Fibroblast of skin of abdomen (primary cell): ENCODE measurements around the gene CCDC175. TPM values are rescaled to one million over a fixed set of nuclear protein-coding genes. Genes with fewer than 3 reads are reported as not detected.

ENCODE experiments used
- DNase-seq: peaks from one replicate; pipeline ENCODE4 v3.0.0-alpha.2; 2013
- polyA plus RNA-seq, 2 experiments: library from polyadenylated mRNA; unstranded; fragments of 120-200 nt; gene quantifications; one replicate each; pipeline ENCODE4 v1.2.1, GENCODE V29; 2013; ENCODE audit not compliant: insufficient read length in 2 of 2

Gene CCDC175
- polyA plus RNA-seq (2013, experiment 1 of 2; ENCODE audit: insufficient read length) = not detected
- not detected for polyA plus RNA-seq (2013, experiment 2 of 2; ENCODE audit: insufficient read length)

DNA sequence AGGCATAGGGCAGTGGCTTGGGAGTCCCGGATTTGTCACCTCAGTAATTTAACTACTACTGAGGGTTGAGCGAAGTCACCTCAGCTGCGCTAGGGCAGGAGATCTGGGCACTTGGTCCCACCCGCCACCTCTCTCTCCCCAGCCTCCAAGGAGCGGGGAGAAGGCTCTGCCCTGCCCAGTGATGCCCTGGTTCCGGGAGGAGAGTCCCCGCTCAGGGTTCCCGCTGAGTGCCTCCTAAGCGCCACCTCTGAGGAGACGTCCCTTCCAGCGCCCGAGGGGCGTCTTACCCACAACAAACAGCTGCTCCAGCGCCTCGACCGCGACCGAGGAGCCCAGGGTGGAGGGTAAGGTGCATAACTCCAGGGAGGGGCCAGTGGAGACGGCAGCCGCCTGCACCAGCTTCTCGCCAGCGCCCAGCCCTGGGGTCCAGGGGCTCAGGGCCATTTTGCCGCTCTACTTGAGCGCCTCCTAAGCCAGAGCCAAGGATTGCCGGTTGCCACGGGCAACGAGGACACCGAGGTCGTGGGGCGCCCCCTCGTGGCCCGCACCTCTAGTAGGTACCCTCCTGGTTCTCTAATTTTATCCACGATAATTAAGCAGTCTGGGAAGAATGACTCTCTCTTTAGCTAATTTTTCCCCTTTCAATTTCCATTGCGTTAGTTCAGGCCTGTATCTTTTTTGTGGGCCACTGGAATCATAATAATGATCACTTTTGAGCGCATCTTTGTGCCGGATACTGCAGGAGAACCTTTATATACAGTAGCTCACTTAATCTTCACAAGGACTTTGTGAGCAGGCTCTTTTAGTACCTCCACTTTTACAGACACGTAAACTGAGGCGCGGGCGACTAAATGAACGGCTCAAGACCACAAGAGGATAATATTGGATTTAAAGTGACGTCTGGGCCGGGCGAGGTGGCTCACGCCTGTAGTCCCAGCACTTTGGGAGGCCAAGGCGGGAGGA lies at the start of gene CCDC175:
Gene CCDC175 (minus strand): TSS at position 481 of the 963 bp plus-strand sequence. CDS start 37 bp downstream, at position 444.
- DNase-seq = peak; percentile 73

GRCh38 chr14:59622631-59623030 lies 46.0 kb upstream of the CCDC175 start:
- DNase-seq = no peak

DNA sequence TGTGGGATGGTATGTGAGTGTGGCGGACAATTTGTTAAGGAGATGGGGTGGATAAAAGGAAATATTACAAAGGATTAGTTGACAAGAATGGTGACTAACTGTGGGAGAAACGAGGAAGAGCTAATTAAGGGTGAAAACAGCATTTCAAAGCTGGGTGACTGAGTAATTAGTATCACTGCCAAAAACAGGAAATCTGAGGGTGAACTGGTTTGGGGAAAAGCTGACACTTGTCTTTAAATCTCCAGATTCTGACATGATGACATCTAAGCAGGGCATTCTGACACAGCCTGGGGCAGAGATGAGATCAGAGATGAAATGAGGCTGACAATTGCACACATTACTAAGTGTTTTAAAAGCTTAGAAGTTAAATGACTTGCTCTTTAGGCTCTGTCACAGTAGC lies 42.4 kb upstream of the CCDC175 start:
- DNase-seq = no peak

DNA sequence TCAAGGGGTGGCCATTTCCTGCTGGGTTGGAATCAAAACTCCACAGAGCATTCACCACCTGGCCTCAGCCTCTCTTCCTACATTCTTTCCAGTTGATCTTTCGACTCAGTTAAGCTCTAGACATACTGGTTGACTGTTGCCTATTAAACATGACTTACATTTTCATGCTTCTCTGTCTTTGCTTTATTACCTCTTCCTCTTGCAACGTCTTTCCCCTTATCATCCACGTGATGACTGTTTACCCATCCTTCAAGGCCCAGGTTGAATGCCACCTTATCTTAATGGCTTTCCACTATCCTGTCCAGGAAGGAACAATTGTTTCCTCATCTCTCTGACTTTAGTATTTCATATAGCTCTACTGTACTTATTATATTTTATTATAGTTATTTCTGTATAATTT lies 24.4 kb upstream of the CCDC175 start:
- DNase-seq = no peak

DNA sequence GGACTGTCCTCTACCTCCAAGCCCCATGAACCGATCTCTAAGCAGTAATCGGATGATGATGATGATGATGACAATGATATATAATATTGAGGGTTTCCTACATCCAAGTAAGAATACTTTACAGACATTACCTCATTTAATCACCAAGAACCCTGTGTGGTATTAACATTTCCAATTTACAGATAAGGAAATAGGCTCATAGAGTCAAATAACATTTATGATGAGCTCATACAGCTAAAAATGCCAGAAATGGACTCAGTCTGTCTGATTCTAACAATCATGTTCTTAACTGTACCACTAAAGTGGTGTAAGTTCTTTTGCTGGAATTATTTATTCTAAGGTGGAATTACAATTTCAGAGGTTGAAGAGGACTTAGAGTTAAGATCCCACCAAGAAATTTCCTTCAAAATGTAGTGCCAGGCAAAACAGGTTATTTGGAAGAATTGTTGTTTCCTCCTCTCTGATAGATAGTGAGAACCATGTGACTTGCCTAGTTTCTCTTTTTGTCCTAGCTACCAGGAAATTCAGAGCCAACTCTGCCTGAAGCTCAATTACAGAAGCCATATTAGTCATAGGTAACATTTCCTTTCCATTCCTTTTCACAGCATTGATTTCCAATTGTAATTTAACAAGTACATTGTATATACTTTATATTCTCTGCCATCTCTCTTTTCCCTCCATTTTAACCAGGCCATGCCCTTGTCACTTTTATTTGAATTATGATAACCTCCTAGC lies 23.8 kb upstream of the CCDC175 start:
- DNase-seq = no peak

DNA sequence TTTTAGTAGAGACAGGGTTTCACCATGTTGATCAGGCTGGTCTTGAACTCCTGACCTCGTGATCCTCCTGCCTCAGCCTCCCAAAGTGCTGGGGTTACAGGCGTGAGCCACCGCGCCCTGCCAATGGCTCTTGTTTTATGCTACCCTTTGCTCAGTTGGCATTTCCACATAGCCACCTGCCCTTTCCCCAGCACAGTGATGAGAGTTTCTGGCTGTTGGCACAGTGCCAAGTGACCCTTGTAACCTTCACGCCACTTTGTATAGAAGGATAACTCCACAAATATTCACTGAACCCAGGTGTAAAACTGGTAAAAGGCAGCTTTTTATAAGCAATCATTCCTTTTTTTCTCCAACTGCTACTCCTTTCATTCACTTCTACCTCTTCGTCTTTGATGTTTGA lies 18.5 kb upstream of the CCDC175 start:
- no peak for DNase-seq

- no peak for DNase-seq
Measured at GRCh38 chr14:59591641-59592370, 15.2 kb upstream of the CCDC175 start.

DNA sequence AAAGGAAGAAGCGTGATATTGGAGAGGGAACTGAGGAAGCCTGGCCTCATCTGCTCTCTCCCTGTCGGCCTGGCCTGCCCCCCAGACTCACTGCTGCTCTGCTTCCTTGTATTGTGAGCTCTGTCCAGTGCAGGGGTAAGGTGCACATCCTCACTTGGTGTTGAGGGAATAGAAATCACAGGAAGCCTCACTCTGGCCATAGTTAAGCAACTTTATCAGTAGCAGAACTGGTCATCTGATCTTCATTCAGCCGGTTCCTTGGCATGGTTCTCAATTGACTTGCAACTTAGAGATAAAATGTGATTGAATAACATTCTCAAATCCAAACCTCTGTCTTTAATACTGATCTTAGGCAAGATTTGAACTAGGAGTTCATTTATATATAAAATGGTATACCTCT lies 11.5 kb upstream of the CCDC175 start:
- DNase-seq = no peak

GRCh38 chr14:59585891-59586554 lies 9.4 kb upstream of the CCDC175 start:
- DNase-seq = no peak

- peak; percentile 16 for DNase-seq
Measured at GRCh38 chr14:59583755-59584154, 7.1 kb upstream of the CCDC175 start.

DNA sequence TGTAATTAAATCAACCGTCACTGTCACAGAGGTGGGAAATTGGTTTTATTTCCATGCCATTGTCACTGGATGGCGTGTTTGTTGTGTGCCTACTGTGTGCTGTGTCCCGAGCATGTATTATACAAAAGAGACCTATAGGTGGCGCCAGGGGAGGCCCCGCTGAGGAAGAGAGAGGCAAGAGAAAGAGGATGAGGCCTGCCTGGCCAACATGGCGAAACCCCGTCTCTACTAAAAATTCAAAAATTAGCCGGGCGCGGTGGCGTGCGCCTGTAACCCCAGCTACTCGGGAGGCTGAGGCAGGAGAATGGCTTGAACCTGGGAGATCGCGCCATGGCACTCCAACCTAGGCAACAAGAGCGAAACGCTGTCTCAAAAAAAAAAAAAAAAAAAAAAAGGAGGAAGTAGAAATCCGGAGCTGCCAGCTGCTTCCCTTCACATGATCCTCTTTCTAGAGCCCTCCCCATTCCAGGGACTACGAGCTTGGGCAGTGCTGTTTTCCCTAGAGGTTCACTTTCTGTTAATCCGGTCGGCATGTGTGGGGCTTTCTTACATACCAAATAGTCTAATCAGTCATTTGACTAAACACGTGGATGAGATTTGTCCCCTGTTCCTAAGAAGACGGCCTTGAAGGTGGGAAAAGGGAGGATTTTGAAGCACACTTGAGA lies 6.4 kb upstream of the CCDC175 start:
- no peak for DNase-seq

DNA sequence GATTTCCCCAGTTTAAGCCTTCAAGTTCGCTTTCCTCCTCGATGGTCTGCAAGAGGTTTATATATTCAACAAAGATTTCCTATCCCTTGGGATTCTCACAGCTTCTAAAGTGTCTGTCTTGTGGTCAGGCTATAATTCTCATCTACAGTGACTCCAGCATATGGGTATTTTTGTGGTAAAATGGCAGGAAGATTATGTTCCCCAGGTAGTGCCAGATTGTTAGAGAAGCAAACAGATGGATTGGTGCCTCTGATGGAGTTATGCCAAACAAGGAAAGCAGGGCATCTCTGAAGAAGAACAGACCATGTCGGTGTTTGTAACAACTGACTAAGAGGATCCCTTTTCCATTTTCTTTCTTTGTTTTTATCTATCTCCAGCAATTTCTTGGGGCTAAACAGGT lies 5.5 kb upstream of the CCDC175 start:
- no peak for DNase-seq

- no peak for DNase-seq
Measured at GRCh38 chr14:59580911-59581310, 4.3 kb upstream of the CCDC175 start.

DNA sequence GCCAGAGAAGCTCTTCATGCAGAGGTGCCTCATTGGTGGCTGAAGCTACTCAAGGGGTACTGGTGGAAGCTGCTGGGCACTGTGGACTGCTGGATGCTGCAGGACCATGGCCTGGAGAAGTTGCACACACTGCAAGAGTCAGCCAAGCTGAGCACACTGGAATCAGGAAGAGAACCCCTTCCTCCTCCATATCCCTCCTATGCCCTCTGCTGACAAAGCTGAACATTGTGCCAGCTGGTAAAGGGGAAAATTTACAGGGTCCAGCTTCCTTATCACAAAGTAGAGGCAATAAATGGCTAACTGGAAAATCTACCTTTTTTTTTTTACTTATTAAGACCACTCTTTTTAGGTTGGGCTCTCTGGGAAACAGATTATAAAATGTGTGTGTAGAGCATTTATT lies 6.5 kb downstream of the CCDC175 start:
- no peak for DNase-seq

DNA sequence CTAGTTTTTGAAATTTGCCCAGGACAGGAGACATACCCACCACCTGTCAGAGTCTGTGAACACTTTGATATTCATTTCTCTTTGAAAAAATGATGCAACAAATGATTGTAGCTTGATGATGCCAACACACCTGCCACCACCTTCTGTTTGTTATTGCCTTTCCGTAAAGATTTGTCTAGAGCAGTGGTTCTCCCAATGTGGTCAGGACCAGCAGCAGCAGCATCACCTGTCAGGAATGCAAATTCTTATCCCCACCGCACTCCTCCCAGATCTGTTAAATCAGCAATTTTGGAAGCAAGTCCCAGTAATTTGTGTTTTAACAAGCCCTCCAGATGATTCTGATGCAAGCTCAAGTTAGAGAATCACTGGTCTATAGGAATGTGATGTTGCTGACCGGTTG lies 9.9 kb downstream of the CCDC175 start:
- no peak for DNase-seq

GRCh38 chr14:59566296-59566695 lies 10.3 kb downstream of the CCDC175 start:
- DNase-seq = no peak

DNA sequence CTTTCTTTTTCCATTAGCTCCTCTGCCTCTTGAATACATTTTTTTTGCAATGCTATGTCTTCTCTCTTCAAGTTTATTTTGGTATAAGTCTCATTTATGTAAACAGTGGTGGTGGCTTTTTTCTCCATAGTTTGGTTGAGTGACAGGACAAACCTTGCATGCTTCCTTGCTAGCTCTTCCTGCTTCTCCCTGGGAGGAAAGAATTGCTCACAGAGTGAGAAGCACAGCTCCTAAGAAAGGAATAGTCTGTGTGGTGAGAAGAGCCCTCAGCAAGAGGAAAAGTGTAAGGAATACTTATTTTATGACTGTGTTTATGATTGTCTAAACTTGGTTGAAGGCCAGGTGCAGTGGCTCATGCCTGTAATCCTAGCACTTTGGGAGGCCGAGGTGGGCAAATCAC lies 11.5 kb downstream of the CCDC175 start:
- no peak for DNase-seq

GRCh38 chr14:59564366-59564765 lies 12.2 kb downstream of the CCDC175 start:
- DNase-seq = no peak

GRCh38 chr14:59547310-59547709 lies 29.3 kb downstream of the CCDC175 start:
- no peak for DNase-seq

DNA sequence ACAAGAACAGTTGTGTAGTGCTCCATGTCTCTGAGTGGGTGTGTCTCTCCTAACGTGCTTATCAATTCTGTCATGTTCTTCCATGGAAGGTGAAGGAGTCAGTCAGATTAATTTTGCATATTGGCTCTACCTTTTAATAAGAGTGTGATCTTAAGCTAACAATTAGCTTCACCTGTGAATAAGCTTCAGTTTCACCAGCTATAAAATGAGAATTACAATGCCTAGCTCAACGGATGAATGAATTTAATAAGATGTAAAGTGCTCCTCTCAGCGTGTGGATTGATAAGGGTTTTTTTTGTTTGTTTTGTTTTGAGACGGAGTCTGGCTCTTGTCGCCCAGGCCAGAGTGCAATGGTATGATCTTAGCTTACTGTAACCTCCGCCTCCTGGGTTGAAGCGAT lies 32.7 kb downstream of the CCDC175 start:
- no peak for DNase-seq

DNA sequence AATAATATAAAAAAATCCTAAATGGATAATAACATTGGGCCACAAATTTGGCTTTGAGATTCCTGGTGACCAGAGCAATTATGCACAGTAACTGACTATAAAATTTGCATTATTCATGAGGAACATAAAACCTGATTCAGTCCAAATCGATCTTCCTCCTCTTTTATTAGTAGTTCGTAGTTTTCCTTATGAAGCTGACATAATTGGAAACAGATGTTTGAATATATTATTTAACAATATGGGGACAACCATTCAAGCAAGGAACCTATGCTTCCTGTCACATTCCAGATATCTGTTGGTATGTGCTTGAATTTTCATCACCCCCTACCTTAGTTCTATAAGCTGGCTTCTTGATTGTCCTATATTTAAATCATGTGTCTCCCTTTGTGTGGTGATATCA lies 34.9 kb downstream of the CCDC175 start:
- no peak for DNase-seq

DNA sequence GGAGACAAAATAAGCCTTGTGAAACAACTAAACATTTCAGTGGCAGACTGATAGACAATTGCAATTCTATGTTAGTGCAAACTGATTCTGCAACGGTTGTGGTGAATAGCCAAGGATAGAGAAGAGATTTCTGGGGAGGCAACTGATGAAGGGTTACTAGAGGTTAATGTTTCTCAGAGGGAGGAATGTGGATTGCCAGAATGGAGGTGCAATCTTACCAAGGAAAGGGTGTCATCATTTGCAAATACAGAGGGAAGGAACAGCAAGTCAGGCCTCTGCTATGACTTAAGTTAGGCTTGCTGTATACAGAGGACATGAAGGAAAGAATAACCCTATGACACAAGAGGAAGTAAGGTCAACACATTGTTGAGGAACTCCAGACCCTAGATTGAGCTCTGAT lies 35.8 kb downstream of the CCDC175 start:
- DNase-seq = no peak
